ENCODE measurements around the gene POLDIP2. TPM values are rescaled to one million over a fixed set of nuclear protein-coding genes. Genes with fewer than 3 reads are reported as not detected.

POLDIP2 gene
- total and polyA plus RNA-seq, 12 donors, result 74.2 to 204 (median 175) TPM

GRCh38 chr17:28317966-28318758, 39.2 kb downstream of the POLDIP2 start:
- H3K27ac ChIP-seq, result peak overlapping the region in 2 of 5 donors; percentile 21 to 65
- peak in 1 of 7 donors; percentile 53 for DNase-seq
- WGBS, 4 donors, result 15 to 16% (median 16%) methylated on average over 37 to 40 of the region's 40 CpGs
- H3K9me3 ChIP-seq (replicated peaks in 1 of 3), result no peaks in the 10 kb centered on the region
- peaks cover 8 to 17% of the 10 kb centered on the region in 2 donors for H3K4me1 ChIP-seq (replicated peaks in 1 of 2)
- H3K27me3 ChIP-seq, result no peaks in the 10 kb centered on the region
- intact Hi-C loops (cut with DNase I), result no loop called here
- TF ChIP-seq CTCF (IDR thresholded peaks at IDR 0.05), result no peak
- no peak for TF ChIP-seq POLR2A (IDR thresholded peaks at IDR 0.05)
- peak overlapping the region in 2 of 4 donors; percentile 36 to 55 for H3K4me3 ChIP-seq
- H3K36me3 ChIP-seq (replicated peaks in 1 of 2), result no peaks in the 10 kb centered on the region

GRCh38 chr17:28317099-28317965, 40.0 kb downstream of the POLDIP2 start:
- WGBS, 4 donors, result 86 to 88% (median 87%) methylated on average over 20 to 21 of the region's 21 CpGs
- no peak for DNase-seq
- TF ChIP-seq CTCF (IDR thresholded peaks at IDR 0.05), result no peak
- TF ChIP-seq POLR2A (IDR thresholded peaks at IDR 0.05), result no peak

GRCh38 chr17:28315846-28316705, 41.3 kb downstream of the POLDIP2 start:
- H3K36me3 ChIP-seq (replicated peaks in 1 of 2), result no peaks in the 10 kb centered on the region
- no peaks in the 10 kb centered on the region for H3K27me3 ChIP-seq
- H3K4me1 ChIP-seq (replicated peaks in 1 of 2), result peaks cover 8 to 17% of the 10 kb centered on the region in 2 donors
- no peak overlapping the region for H3K4me3 ChIP-seq
- no peaks in the 10 kb centered on the region for H3K9me3 ChIP-seq (replicated peaks in 1 of 3)
- no peak overlapping the region for H3K27ac ChIP-seq
- intact Hi-C loops (cut with DNase I), result no loop called here
- DNase-seq, result no peak
- TF ChIP-seq CTCF (IDR thresholded peaks at IDR 0.05) (no peak), POLR2A (IDR thresholded peaks at IDR 0.05) (no peak)
- WGBS, 4 donors, result 91 to 95% (median 93%) methylated on average over 4 of the region's 4 CpGs

More at GRCh38 chr17:28317099-28317965, 40.0 kb downstream of the POLDIP2 start:
- H3K4me1 ChIP-seq (replicated peaks in 1 of 2), result peaks cover 8 to 17% of the 10 kb centered on the region in 2 donors
- H3K36me3 ChIP-seq (replicated peaks in 1 of 2), result no peaks in the 10 kb centered on the region
- H3K9me3 ChIP-seq (replicated peaks in 1 of 3), result no peaks in the 10 kb centered on the region
- peak overlapping the region in 1 of 4 donors; percentile 36 for H3K4me3 ChIP-seq
- H3K27me3 ChIP-seq, result no peaks in the 10 kb centered on the region
- intact Hi-C loops (cut with DNase I), result no loop called here
- no peak overlapping the region for H3K27ac ChIP-seq
